Midbrain (tissue), 1 donor: ENCODE measurements around the gene ZSWIM3.
"Not testable (repeated sequence)": the region's sequence is repeated elsewhere in the genome, so short reads cannot be mapped to it uniquely, and the experiment has no call there.

Experiments used
- DNase-seq: peaks from one replicate; lab custom pipeline; 2025; lab: John Stamatoyannopoulos, UW

The ZSWIM3 gene

GRCh38 chr20:45890985-45891983 lies 33.9 kb downstream of the ZSWIM3 start, which contains the start of the genes CTSA and NEURL2:
Gene CTSA (plus strand): TSS chr20:45891335. CDS start chr20:45891569, 234 bp downstream.
Gene NEURL2 (minus strand): TSS chr20:45891208. CDS start chr20:45890991, 217 bp downstream.
- DNase-seq, result peak; percentile 91

DNA sequence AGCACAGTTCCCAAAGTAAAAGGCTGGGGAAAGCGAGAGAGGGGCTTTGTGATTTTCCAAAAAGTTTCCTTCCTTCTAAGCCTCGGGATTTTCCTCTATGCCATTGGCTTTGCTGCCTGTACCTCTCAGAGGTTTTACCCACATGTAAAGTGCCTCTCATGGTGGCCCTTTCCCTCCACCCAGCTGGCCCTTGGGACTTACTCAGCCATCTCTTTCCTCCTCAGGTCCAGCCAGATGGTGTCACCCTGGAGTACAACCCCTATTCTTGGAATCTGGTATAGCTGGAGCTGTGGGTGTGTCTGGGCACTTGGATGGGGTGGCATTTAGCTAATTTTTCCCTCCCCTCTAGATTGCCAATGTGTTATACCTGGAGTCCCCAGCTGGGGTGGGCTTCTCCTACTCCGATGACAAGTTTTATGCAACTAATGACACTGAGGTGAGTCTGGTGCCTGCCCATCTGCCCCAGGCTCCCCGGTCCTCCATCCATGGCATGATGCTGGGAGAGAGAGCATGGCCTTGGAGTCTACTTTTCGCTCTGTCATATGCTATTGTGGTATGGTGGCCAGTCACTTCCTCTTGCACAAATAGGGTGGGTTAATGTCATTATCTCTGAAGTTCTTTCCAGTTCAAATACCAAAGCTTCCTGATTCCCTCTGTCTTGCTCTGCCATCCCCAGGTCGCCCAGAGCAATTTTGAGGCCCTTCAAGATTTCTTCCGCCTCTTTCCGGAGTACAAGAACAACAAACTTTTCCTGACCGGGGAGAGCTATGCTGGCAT lies 34.8 kb downstream of the ZSWIM3 start:
- no peak for DNase-seq

- DNase-seq, result no peak
These were observed 35.5 kb downstream of the ZSWIM3 start for GRCh38 chr20:45892828-45893500.

GRCh38 chr20:45893831-45894230 lies 36.4 kb downstream of the ZSWIM3 start:
- DNase-seq, result no peak

DNA sequence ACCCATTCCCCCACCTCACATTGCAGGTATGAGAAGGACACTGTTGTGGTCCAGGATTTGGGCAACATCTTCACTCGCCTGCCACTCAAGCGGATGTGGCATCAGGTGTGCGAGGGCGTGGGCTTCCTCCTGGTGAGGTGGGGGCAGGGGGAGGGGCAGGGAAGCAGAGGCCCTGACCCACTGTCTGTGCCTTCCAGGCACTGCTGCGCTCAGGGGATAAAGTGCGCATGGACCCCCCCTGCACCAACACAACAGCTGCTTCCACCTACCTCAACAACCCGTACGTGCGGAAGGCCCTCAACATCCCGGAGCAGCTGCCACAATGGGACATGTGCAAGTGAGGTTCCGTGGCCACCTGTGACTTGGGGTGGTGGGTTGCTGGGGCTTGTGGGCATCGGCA lies 37.4 kb downstream of the ZSWIM3 start:
- no peak for DNase-seq

- DNase-seq, result no peak
These were observed 39.3 kb downstream of the ZSWIM3 start for GRCh38 chr20:45896641-45897161.

- DNase-seq, result no peak
These were observed 39.9 kb downstream of the ZSWIM3 start for GRCh38 chr20:45897289-45897688.

DNA sequence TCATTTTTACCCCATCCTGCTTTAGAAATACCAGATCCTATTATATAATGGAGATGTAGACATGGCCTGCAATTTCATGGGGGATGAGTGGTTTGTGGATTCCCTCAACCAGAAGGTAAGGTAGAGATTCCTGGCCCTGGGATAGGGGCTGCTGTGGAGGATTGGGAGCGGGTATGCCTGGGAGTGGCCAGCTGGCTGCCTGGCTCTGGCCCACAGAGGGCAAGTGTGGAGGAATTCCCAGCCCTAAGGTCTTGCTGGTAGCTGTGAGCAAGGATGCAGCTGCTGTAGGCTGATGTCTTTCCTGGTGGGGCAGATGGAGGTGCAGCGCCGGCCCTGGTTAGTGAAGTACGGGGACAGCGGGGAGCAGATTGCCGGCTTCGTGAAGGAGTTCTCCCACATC lies 40.3 kb downstream of the ZSWIM3 start:
- no peak for DNase-seq

DNA sequence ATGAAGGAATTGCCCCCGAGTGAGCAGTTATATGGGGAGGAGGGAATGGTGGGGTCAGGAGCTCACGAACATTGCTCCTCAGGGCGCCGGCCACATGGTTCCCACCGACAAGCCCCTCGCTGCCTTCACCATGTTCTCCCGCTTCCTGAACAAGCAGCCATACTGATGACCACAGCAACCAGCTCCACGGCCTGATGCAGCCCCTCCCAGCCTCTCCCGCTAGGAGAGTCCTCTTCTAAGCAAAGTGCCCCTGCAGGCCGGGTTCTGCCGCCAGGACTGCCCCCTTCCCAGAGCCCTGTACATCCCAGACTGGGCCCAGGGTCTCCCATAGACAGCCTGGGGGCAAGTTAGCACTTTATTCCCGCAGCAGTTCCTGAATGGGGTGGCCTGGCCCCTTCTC lies 40.9 kb downstream of the ZSWIM3 start:
- no peak for DNase-seq

DNA sequence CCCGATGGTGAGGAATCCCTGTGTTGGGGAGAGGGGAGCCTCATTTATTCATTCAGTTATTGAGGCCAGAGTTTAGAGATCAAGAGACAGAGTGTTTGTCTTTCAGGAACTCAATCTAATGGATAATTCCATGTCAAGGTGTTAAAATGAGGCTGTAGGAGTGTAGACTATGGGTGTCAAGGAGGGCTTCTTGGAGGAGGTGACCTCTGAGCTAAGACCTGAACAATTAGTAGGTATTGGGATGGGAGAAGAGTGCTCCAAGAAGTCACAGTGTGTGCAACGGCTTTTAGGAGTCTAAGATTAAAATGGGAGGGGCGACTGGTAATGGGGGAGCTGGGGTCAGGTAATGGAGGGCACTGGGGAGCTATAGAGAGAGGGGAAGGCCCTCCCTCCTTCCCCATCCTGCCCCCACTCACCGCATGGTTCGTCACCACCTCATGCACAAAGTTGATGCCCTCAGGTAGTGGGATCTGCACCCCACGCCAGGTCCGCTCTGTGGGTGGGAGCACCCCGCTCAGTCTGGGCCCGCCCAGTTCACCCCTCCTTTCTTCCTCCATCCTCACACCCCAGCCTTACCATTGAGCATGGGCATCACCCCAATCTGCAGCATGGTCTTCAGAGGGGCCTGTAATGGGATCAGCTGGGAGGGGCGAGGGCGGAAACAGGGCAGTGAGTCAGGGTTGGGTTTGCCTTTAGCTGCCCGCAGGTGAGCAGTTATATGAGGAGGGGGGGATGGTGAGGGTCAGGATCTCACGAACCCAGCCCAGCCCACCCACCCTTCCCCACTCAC lies 41.8 kb downstream of the ZSWIM3 start:
- DNase-seq, result no peak

DNA sequence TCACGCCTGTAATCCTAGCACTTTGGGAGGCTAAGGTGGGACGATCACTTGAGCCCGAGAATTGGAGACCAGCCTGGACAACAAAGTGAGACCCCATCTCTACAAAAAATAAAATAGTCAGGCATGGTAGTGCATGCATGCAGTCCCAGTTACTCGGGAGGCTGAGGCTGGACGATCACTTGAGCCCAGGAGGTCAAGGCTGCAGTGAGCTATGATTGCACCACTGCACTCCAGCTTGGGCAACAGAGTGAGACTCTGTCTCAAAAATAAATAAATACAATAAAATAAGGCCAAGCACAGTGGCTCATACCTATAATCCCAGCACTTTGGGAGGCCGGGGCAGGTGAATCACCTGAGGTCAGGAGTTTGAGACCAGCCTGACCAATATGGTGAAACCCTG lies 43.9 kb downstream of the ZSWIM3 start:
- DNase-seq, result not testable (repeated sequence)

DNA sequence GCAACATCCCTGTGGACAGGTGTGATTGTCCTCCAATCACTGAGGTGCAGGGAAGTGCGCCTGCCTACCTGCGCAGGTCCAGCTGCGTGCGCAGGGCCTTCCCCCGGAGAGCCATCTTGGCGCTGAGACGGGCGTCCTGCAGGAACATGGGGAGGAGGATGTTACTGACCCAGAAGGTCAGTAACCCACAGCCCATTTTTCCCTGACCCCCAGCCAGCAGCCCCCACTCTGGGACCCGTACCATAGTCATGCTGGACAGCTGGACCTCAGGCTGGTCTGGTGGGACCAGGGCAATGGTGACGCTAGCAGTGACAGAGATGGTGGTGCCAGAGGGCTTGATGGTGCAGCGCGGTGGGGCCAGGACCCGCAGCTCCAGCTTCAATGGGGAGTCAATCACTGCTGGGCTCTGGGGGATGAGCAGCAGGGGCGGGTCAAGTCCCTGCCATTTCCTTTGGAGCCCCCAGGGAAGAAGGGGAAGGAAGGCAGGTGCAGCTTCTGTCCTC lies 44.8 kb downstream of the ZSWIM3 start:
- no peak for DNase-seq

DNA sequence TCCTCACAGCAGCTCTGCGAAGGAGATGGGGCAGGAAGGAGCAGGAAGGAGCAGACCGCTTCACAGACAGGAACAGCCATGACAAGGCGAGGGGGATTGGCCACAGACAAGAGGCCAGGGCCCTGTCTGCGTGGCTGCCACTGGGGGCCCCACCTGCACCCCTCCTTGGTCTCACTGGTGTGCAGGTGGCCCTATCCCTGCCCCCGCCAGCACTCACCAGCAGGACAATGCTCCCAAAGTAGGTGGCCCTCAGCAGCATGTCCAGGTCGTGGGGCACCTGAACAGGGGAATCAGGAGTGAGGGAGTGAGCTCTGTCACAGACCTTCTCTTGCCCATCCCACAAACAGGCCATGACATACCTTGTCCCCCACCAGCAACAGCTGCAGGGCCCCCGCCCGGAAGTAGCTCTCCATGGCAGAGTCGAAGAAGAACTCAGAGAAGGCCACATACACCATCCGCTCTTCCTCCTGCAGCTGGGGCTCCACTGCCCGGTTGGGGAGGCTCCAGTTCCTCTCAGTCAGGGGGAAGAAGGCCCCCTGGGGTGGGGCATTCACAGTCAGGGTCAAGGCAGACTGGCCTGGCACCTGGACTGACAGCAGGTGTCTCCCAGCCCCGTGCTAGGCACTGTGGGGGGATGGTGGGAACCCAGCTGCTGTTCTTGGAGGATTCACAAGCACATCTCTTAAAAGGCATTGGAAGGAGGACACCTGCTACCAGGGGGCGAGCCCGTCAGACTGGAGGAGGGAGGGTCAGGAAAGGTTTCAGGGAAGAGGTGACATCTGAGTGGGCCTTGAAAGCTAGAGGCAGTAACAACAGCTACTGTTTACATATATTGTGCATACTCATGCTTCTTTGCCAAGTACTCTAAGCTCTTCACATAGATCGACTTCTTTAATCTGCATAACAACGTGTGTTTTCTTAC lies 47.4 kb downstream of the ZSWIM3 start:
- no peak for DNase-seq

GRCh38 chr20:45905505-45906079 lies 48.2 kb downstream of the ZSWIM3 start:
- no peak for DNase-seq

GRCh38 chr20:45907219-45907948 lies 50.0 kb downstream of the ZSWIM3 start:
- no peak for DNase-seq

- DNase-seq, result no peak
These were observed 50.7 kb downstream of the ZSWIM3 start for GRCh38 chr20:45908084-45908483.

DNA sequence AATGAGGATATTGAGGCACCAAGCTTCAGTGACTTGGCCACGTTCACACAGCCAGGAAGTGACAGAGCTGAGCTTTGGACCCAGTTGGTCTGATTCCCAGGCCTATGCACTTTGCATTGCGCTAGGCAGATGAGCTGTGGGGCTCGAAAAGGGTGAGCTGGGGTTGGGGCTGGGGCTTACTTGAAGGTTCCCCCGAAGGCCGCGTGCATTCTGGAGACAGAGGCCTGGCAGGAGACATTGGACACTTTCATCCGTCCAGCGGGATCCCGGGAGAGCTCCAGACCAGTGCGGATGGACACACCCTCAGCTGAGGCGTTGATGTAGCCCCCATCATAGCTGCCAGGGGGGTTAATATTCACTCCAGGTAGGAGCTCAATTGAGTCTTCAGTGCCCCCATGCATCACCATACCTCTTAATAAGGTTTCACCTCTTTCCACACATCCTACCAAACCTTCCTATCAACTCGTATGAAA lies 52.0 kb downstream of the ZSWIM3 start:
- DNase-seq, result no peak
